HK-2 (cell line): ENCODE data around the gene STAT4.

Experiments used
- DNase-seq: peaks from one replicate; pipeline ENCODE4 v3.0.0-alpha.2; 2018; ENCODE audit not compliant: unreplicated experiment

Gene STAT4

DNA sequence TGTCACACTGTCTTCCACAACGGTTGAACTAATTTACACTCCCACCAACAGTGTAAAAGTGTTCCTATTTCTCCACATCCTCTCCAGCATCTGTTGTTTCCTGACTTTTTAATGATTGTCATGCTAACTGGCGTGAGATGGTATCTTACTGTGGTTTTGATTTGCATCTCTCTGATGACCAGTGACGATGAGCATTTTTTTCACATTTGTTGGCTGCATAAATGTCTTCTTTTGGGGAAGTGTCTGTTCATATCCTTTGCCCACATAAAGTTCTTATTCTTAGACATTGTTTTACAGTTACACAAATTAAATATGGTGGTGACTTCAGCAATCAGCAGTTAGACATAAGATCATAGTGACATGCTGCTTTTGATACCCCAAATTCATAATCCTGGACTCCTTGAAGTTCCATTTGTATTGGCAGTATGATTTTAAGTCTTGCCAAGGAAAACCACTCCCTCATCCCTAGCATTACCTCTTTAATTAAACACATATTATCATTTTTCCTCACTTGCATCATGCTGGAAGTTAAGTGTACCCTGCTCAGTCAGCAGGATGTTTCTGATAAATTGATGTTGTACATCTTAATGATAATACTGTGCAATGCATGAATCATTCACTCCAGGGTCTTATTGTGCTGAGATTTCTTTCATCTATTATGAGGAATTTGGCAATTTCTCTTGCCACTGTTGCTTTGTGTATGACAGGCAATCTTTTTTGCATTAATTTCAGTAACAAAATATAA lies 69.2 kb downstream of the STAT4 start:
- DNase-seq, result no peak

DNA sequence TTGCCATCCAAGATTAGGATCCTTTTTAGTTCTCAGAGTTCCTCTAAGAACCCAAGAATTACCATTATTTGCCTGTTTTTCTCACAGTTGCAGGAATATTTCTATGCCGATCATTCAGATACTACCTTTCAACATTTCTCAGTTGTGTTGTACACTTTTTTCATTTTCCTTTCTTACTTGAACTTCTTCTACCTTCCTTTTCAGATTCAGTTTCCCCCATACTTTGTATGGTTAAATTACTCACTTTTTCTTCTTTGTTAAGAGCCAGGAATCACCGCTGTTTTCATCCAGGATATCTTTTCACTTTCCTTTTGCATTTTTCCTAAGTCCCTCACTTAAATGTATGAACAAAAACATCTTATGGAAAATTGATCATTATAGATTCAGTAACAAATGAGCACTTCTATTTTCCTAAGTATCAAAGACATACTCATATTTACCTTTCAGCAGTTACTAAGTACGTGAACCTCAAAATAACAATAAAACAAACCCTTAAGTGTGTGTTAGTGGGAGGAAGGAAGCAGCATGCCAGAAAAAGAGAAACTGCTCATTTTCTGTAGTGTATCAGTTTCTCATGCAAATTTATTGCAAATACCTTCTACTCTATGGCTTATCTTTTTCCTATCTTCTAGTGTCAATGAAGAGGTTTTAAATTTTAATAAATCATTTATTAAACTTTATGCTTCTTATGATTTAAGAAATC lies 72.5 kb downstream of the STAT4 start:
- DNase-seq, result no peak

DNA sequence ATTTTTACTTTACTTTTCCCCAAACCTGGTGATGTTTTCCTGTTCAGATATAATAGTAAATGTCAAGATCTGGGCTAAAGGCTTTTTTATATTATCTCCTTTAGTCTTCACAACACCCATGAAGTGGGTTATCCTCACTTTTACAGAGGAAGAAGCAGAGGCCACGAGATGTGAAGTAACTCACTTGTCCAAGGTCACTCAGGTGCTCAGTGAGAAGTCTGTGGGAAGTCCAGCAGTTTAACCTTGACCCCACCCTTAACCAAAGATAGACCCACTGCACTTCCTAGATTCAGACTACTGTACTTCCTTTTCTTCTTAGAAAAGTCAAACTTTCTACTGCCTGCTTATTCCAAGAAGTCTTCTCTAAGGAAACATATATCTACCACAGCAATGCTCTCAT lies 80.5 kb downstream of the STAT4 start:
- DNase-seq, result no peak

DNA sequence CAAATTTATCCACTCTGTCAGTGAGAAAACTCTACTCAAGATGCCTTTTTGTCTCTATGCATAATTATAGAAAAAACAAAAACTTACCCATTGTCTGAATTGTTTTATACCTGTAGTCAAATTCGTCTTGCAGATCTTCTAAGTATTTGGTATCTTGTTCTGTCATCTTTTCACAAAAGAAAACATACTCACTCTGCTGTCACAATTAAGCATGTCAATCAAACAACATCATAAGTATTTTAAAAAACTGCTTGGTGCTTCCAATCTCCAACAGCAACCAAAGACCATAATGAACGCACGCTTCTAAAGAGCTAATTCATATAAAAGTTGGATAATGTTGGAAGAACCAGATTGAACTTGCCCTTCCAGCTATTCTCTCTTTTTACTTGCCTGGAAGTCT lies 81.2 kb downstream of the STAT4 start:
- no peak for DNase-seq

DNA sequence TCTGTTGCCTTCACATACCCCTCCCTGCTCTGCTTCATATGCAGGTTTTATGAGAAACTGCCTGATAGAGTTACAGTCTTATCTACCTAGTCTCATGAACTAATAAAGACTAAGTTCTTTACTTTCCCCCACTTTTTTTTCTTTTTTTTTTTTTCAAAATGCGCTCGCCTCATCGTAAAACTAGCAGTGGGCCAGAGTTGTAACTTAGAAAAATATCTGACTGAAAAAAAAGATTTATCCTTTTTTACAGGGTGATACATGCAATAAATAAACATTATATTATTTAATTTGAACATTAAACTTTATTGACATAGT lies 83.9 kb downstream of the STAT4 start:
- DNase-seq, result no peak

DNA sequence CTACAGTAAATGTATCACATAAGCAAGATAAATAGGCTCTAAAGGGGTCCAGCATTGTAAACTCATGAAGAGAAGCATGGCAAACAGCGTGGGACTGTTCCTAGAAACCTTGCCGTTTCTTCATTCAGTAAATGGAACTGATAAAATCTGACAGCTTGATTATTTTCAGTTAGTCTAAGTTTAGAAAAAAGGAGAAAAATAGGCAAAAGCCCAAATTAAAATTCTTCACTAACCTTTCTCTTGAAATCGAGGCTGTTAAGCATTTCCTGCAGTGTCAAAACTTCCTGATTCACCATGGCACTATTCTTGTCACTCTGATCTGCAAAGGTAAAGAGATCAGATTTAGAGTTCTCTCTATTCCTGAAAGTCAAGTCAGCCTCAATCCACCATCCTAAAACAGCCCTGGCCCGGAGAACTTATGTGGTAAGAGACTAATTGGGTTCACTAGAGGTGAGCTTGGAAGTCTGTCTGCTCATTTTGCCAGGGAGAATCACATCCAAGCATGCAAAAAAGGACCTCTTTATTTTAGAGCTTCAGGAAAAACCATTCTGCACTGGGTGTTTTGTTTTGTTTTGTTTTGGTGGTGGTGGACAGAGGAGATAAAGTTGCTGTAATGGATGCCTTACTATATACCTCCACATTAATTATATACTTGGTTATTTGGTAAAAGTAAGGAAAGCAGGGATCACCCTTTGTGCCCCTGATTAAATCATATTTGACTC lies 84.4 kb downstream of the STAT4 start:
- no peak for DNase-seq

DNA sequence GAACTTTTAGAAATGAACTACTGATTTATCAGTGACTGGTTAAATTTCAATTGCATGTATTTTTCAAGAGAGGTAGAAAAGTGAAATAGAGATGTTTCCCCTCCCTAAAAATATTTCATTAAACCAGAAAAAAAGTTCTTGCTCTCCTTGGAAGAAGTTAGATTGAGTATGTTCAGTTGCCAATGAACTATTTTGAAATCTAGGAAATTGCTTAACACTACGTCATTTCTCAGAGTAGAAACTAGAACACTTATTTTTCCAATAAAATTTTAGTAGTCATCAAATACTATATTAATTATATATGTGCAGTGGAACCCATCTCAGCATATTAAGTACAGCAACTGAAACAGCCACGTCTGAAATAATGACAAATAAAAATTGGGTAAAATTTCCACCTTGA lies 85.0 kb downstream of the STAT4 start:
- DNase-seq, result no peak

DNA sequence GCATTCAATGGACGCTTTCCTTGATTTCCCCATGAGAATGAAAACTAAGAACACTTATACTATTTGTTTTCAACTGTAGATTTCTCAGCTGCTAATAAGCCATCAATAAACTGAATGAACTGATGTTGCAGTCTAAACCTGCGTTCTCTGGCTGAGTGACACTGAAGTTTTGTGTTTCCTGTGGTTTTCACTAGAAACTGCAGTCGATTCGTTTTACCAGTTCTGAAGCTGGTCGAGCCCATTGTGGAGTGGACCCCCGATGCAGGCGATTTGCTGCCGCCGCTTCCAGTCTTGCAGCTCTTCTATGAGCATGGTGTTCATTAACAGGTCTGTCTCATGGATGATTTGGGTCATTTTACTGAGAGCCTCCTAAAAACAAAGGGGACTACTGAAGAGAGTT lies 86.2 kb downstream of the STAT4 start:
- DNase-seq, result no peak

DNA sequence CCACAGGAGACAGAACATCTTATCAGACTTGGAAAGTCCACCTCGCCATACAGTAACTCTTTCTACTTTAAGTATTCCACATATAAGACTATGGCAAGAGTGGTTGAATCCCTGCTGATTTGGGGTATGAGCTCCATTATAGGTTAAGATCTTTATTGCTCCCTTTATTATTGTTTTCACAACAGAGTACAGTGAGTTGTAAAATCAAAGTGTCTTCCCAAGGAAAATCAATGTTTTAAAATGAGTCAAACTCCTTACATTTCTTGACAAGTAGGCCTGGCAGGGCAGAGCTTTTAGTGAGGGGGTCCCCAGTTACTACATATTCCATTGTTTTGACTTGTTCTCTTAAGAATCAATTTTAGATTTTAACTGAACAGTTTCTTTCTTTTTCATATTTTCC lies 87.2 kb downstream of the STAT4 start:
- no peak for DNase-seq

DNA sequence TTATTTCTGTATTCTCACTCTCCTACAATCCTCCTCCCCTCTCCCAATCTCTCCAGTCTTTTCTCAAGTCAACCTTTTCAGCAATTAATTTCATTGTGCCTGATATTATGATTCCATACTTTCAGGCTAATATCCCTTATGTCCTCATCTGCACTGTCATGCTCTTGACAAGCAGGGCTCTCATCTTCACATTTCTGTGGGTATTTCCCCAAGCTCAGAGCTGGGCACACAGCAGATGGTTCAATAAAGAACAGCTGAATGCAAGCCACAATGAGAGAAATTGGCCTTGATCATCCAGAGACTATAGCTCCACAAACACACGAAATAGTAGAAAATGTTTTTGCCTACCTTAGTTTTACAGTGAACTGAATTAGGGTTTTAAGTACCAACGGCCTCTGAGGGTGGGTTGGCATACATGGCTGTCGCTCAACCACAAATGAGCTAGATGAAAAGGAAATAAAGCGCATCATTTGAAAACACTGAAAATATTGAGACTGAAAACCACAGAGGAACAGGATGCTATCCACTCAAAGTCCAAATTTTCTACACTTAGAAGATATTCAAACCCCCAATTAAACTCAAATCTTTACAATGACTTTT lies 89.3 kb downstream of the STAT4 start:
- no peak for DNase-seq

DNA sequence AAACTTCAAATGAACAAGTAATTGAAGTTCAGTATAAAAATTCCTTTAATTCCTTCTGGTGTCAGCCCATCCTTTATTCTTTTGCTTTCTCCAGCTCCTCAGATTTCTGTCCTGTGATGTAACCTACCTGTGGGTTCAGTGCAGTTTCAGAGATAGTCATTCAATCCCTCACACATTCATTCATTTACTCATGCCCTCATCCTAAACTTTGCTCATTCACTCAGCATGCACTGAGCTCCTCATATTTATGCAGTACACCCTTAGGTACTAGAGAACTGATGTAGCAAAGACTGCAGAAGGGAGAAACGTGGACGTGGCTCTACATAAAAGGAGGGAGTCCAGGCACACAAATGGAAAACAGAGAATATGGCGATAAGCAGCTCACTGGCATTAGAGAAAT lies 91.5 kb downstream of the STAT4 start:
- no peak for DNase-seq

DNA sequence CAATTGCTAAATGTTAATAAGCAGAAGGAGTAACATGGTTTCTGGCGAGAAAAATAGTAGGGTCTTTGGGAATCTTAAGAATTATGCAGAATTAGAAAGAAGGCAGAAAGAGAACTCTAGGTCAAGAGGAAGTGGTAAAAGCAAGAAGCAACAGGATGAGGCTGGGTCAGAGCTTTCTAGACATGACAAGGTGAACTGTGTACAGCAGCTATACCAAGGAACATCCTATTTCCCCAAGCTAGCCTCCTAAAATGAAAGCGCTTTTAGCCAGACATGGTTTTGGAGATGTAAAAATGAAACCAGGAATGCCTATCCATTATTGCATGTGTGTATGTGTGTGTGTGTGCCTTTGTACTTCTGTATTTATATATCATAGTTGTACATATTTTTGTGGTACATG lies 94.6 kb downstream of the STAT4 start:
- no peak for DNase-seq

DNA sequence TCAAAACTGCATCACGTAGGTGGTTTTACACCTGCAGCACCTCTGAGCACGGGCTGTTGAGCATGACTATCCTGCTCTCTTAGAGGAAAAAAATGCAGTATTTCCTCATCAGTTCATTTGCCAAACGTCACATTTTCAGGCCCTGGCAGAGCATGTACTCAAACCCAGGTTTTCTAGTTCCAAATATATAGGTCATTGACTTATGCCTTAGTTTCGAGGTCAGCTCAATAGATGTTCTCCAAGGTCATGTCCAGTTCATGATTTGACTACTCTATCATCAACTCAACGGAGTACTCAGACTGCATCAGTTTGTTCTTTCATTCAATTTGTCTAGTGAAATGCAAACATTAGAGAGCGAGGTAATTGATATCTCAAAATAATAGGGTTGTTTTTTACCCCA lies 97.5 kb downstream of the STAT4 start:
- DNase-seq, result no peak

DNA sequence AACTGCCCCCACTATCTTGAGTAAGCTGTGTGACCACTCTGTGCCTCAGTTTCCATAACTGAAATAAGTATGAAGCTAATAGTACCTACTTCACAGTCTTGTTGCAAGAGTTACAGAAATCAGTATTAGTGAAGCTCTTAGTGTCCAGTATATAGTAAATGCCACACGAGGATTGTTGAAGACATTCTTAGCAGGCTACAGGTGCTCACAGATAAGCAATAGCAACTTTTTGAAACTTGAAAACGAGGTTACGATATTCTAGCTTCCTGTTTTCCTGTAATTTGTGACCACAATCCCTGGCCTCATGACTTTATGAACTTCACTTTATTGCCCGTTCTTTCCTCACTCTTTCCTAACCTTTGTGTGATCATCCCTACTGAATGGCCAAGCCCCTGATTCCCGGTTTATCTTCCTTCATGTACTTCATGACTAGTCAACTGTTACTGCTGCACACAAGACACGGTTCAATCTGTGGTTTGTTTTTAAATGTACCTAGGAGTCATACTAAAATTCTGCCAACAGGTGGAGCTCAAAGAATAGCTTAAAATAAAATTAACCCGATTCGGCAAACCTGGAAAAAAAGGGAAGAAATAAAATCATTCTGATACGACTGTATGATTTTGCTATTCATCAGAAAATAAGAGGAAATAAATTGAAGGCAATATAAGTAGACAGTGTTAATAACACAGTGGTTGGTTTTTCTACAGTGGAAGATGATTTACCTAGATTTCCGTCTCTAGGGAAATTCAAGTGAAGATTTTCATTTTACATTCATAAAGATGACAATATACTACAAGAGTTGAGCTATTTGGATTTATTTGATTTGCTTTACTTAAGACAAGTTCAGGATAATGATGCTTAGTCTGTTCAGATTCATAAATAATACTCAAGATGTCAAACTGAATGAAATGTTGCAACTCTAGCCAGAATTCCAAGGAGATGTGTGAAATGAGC lies 98.7 kb downstream of the STAT4 start:
- DNase-seq, result no peak

DNA sequence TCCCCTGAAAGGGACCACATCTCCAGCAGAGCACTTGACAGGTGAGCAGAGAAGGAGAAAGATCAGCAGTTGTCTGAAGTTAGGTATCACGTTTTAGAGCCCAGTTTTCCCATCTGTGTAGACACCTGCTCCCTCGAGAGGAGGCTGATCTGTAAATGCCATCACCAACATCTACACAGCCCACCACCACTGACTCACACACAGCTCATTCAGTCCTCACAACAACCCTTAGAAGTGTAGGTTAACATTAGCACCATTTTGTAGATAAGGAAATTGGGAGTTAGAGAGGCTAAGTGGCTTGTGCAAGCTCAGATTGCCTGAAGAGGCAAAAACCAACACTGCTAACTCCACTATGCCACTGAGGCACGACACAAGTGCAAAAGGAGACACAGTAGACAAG lies 99.6 kb downstream of the STAT4 start:
- DNase-seq, result no peak

DNA sequence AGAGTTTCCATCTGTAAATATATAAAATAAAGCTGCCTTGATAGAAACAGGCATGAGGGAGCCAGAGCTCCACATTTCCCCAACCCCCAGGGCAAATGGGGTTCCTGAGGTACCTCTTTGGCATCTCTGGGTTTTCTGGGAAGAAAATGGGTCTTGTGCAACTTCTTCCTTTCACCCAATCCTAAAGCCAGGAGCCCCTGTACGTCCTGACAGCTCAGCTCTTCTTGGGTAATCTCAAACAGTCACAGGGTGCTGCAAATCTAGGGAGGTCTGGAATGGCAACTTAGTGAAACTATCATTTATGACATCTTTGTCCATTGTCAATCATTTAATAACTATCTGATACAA lies 100.2 kb downstream of the STAT4 start:
- DNase-seq, result no peak

DNA sequence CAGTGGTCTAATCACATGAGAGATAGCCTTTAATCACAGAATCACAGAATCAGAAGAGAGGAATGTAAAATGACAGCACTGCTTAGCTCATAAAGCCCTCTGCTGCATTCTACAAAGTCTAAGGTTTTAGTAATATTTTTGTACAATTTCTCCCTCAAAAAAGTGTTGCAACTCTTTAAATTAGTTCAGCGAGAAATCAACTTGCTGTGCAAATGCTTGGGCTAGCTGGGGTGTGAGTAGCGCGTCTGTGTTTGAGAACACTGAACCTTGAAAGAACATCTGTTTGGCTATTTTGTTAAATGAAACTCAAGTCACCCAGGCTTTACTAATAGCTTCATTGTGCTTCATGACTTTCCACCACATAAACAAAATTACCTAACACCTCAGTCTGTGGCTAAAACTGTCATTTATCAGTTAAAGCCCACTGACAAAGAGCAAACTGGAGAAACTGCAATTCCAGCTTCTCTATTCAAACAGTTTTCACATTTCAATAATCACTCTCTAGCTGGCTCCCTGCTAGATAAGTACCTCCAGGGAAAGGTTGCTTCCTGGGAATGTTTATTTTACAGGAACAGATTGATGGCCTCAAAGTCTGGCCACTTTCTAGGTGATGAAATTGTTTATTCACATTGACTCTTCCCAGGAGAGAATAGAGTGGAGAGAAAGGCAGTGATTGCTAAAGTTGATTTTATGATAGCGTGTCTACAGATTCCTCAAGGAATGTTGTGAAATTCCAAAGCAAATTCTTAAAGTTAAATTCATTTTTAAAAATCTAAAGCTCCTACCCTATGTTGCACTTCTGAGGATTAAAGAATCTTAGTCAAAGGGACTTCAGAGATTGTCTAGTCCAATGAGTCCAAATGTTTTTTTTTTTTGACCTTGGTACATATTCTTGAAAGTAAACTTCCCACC lies 100.8 kb downstream of the STAT4 start:
- no peak for DNase-seq

DNA sequence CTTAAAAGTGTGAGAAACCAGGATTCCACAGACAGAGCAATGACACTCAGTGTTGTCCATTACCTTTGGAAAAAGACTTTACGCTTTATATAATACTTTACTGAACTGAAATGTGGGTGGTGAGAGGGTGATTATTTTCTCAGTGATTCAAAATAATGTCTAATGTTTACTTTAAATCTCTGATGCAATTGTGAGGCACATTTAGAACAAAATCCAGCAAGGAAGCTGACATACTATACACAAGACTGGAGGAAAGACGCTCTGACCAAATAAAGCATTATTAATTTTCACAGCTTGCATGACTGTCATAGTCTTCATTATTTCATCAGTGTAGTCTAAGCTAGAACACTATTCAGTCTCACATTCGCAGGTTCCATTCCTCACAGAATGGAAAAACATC lies 102.7 kb downstream of the STAT4 start:
- no peak for DNase-seq

DNA sequence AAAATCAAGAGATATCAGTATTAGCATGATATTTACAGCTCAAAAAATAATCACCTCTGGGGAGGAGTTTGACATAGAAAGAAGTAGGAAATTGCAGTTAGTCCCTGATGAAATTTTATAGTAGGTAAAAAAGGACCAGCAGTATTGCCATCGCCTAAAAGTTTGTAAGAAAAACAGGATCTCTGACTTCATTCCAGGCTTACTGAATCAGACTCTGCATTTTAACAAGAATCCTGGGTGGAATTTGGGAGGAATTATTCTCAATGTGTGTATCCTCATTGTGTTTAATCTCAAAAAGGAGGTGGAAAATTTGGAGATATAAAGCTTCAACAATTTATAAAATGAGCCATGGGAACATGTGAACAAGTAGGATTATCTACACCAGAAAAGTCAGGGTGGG lies 105.7 kb downstream of the STAT4 start:
- DNase-seq, result no peak

DNA sequence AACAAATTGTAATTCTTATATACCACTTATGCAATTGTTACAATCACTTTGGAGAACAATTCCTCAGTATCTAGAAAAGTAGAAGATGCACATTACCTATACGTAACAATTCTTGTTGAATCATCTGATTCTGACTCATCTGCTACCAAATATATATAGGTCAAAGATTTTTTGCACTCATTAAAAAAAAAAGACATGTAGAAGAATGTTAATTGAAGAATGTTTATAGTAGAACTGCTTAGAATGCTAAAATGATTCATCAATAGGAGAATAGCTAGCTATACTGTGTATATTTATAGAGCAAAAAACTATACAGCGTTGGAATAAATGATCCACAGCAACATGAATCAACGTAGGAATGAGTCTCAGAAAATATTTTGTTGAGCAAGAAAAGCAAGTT lies 107.4 kb downstream of the STAT4 start:
- no peak for DNase-seq
